ENCODE data around the gene MMP24.

- TF ChIP-seq, protein P1, sequence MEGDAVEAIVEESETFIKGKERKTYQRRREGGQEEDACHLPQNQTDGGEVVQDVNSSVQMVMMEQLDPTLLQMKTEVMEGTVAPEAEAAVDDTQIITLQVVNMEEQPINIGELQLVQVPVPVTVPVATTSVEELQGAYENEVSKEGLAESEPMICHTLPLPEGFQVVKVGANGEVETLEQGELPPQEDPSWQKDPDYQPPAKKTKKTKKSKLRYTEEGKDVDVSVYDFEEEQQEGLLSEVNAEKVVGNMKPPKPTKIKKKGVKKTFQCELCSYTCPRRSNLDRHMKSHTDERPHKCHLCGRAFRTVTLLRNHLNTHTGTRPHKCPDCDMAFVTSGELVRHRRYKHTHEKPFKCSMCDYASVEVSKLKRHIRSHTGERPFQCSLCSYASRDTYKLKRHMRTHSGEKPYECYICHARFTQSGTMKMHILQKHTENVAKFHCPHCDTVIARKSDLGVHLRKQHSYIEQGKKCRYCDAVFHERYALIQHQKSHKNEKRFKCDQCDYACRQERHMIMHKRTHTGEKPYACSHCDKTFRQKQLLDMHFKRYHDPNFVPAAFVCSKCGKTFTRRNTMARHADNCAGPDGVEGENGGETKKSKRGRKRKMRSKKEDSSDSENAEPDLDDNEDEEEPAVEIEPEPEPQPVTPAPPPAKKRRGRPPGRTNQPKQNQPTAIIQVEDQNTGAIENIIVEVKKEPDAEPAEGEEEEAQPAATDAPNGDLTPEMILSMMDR (IDR thresholded peaks at IDR 0.05; ENCODE audit: low read depth, low read length, poor library complexity, severe bottlenecking): no peak
- TF ChIP-seq EZH2phosphoT487 (IDR thresholded peaks at IDR 0.05; ENCODE audit: borderline replicate concordance, low read length): no peak
These were observed 46.9 kb upstream of the MMP24 start for GRCh38 chr20:35179292-35180212.

Data from DOHH2 (cell line).